NCI-H748 (cell line): Measurements from ENCODE around the gene SLC19A1.

Source experiments
- DNase-seq: peaks from one replicate; lab custom pipeline; 2025; ENCODE audit not compliant: unreplicated experiment; lab: John Stamatoyannopoulos, UW

SLC19A1 gene

DNA sequence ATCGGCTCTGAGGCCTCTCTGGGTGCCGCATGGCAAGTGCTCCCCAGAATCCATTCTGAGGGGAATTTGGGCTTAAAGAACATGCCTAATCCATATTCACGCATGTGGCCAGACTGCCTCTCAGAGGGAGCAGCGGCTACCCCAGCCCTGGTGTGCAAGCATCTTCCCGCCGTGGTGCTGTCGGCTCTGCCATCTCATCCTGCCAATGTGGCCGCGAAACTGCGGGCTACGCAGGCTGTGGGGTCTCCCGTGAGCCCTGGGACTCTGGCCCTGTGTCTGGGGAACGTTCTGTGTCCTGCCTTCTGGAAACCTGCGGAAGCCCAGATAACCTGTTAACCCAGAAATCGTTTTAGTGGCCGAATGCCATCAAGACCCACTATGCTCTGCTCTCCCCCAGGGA is 60.7 kb downstream of the SLC19A1 start:
- no peak for DNase-seq

DNA sequence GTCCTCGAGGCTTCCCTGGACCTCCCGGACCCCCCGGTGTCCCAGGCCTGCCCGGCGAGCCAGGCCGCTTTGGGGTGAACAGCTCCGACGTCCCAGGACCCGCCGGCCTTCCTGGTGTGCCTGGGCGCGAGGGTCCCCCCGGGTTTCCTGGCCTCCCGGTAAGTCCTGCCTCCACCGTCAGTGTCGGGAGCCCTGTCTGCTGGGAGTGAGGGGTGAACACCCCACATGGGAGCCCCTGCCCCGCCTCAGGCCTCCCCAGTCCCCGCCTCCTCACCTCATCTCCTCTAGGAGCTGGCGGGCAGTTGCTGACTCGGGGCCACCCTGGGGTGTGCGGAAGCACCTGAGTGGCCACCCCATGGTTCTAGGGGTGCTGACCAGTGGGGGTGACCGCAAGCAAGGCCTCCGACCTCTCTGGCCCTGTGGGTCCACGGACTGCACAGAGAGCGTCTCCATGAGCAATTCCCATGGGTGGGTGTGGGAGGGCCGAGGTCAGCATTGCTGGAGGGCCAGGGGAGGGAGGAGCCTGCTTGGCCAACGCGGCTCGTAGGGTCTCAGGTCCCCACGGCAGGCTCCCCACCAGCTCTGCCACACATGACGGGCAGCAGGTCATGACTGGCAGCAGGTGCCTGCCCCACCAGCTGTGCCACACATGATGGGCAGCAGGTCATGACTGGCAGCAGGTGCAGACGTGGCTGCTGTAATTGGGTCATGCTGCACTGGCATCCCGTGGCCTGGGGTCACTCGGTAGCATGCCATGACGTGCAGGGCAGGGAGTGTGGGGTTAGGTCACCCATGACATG is 61.3 kb downstream of the SLC19A1 start:
- DNase-seq: no peak

DNA sequence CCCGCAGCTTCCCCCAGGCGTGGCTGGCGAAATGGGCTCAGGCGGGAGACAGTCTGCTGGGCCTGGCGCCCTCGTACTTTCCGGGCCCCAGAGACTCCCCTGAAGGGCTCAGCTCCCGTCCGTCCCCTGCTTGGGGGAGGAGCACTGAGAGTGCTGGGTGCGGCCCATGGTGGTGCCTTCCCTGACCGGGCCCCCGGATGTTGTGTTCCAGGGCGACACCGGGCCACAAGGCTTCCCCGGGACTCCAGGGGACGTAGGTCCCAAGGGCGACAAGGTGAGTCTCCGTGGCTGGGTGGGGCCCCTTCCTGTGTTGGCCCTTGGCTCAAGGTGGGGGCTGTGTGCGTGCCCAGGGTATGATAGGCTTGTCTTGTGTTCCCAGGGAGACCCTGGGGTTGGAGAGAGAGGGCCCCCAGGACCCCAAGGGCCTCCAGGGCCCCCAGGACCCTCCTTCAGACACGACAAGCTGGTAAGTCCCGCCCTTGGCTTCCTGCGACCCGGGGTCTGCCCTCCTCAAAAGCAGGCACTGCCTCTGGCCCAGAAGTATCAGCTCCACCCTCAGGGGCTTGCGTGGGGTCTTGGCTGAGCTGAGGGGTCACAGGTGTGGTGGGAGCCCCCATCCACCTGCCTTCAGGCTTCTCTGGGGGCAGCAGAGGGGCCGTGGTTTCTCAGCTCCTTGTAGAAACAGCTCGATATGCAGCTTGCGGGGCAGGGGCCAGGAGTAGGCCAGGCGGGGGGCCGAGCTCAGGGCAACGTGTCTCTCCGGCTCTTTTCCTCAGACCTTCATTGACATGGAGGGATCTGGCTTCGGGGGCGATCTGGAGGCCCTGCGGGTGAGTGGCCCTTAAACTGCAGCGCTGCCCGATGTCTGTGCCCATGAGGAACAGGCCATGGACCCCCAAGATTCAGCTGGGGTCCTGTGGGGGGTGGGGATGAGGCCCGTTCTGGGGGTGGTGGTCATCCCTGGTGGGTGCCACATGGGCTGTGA is 62.3 kb downstream of the SLC19A1 start:
- DNase-seq: no peak

DNA sequence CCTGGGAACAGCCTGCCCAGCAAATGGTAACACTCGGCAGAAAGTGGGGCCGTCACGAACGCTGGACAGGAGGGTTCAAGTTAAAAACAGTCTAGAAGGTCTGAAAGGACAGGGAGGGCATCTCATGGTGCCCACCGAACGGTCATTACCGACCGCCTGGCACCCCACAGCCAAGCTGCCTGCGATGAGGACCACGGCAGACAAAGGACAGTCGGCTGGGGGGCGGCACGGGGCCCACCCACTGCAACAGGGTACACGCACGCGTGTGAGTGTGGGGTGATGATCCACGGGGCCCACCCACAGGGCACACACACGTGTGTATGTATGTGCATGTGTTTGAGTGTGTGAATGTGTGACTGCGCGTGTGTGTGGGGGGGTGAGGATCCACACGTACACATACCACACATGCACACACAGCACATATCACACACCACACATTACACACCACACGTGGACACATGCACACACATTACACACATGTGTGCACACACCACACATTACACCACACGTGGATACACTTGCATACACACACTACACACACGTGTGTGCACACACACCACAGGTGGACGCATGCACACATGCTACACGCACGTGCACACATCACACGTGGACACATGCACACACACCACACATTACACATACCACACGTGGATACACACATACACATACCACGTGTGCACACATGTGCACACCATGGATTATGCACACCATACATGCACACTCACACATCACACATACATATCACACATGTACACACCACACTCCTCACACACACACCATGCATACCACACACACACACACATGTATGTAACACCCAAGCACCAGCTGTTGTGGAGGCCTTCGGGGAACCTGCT is 63.2 kb downstream of the SLC19A1 start:
- DNase-seq: no peak

DNA sequence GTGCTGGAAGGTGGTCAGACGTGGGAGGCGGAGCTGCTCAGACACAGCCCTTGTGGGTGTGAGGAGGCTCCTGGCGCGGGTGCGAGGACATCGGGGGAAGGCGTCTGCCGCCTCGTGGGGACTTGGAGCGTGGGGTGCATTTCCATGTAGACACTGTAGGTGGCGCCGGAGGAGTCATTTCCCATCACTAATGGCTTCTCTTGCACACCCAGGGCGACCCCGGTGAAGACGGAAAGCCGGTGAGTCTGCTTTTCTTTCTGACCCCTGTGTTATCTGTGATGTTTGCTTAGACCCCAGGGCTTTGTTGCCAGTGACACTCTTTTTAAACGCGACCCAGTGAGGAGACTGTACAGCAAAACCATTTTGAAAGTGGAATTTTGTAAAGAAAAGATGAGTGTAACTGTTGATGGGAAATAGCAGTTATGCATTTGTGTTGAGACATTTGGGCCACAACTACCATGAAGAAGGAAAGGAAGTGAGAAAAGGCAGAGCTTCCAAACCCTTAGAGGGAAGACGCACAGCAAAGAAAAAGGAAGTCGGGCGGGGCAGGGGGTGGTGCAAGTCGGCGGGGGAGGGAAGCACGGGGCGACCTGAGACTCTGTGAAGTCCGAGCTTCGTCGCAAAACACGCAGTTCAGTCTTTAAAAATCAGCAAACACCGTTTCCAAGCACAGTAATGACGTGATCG is 64.0 kb downstream of the SLC19A1 start:
- peak; percentile 55 for DNase-seq

DNA sequence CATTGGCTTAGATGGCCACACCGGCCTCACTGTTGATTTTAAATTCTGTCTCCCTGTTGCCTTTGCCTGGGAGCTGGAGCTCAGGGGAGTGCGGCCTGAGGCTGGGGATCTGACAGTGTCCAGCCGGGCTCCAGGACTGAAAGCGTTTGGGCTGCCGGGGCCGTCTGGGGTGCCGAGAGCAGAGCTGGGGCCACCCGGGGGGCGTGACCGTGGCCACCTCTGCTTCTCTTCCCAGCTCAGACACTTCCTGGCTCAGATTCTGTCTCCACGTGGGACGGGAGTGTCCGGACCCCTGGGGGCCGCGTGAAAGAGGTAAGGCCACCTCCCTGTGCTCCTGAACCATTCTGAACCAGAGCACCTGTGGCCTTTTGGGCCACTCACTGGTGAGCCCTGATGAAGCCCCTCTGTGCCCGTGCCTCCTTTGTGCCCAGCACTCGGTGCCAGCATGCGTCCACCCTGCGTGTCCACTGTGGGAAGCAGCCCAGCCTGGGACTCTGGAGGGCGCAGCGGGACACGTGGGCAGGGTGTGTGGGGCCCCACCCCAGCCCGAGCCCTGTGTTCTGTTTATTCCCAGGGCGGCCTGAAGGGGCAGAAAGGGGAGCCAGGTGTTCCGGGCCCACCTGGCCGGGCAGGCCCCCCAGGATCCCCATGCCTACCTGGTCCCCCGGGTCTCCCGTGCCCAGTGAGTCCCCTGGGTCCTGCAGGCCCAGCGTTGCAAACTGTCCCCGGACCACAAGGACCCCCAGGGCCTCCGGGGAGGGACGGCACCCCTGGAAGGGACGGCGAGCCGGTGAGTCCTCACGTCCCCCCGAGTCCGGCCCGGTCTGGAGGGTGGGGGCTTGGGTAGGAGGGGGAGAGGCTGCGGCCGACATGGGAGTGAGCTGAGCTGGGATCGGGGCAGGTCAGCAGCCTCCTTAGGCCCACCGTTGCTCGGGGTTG is 64.8 kb downstream of the SLC19A1 start:
- no peak for DNase-seq

DNA sequence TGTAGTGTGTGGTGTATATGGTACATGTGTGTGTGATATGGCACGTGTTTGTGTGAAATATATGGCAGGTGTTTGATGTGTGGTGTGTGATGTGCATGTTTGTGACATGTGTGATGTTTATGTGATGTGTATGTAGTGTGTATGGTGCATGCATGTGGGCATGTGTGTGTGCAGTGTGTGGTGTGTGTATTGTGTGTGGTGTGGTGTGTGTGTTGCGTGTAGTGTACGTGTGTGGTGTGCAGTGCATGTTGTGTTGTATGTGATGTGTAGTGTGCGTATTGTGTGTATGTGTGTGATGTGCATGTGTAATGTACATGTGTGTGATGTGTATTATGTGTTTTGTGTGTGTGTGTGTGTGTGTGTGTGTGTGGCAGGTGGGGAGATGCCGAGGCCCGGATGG is 65.7 kb downstream of the SLC19A1 start:
- no peak for DNase-seq

DNA sequence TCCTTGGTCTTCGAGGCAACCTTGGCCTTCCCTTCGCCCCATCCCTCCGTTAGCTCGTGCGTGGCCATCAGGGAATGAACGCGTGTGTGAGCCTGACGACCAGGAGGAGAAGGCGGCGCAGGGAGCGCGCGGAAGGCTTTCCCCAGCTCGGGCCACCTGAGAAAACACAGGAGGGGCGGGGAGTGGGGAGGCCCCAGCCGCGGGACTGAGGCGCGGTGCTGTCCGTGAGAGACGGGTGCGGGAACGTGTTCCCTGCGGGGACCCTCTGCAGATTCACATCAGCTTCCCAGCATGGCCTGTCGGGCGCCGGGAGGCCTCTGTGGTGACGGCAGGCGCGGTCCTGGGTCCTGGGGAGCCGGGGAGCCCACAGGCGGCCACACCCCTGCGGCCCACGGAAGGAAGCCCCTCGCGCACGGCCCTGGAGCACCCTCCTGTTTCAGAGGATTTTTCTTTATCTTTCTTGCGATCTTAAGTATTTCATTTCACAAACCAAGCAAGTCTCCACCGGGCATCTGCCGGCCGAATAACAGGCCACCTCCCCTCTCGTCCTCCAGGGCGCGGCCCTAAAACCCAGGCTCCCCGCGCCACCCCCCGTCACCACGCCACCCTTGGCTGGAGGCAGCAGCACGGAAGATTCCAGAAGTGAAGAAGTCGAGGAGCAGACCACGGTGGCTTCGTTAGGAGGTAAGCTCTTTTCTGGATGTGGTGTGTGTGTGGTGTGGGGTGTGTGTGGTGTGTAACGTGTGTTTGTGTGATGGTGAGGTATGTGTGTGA is 66.3 kb downstream of the SLC19A1 start:
- DNase-seq: no peak

DNA sequence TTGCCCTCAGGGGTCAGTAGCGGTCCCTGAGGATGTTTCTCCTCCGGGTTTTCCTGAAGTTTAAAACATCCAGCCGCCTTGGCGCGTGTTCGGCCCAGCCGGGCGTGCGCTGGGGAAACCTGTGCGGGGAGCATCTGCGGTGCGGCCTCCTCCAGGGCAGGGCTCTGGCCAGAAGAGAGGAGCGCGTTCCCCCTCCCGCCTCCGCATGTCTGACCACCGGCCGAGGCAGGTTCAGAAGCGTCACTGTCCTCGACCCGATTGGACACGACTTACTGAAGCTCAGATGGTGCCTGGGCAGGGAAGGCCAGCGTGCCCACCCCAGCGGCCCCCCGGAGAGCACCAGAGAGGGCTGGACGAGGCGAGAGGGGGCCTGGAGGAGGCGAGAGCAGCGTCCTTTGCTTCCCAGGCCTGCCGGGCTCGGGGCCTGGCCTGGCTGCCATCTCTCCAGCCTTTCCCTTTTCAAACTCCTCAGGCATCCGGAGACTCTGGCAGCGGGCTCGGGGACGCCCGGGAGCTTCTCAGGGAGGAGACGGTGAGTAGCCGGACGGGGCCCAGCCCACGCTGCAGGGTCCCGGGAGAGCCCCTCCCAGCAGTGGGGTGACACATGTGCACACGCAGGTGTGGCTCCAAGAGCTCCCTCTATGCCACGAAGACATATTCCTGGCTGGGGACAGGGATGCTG is 67.1 kb downstream of the SLC19A1 start:
- DNase-seq: no peak

DNA sequence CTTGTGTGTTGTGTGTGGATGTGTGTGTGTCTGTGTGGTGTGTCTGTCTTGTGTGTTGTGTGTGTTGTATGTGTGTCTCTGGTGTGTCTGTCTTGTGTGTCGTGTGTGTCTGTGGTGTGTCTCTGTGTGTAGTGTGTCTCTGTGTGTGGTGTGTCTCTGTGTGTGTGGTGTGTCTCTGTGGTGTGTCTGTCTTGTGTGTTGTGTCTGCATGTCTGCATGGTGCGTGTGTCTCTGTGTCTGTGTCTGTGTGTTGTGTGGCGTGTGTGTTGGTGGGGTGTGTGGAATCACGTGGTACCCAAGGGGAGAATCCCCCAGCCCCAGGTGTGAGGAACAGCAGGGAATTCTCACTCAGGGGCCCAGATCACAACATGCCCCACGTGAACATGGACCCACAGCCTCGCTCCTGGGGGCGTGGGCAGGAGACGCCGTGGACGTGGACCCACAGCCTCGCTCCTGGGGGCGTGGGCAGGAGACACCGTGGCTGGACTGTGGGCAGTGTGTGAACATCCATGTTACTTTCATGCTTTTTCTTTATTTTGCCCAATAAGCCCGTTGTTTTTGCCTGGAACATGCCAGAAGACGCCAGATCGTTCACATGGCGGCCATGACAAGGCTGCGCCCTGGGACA is 67.8 kb downstream of the SLC19A1 start:
- no peak for DNase-seq

DNA sequence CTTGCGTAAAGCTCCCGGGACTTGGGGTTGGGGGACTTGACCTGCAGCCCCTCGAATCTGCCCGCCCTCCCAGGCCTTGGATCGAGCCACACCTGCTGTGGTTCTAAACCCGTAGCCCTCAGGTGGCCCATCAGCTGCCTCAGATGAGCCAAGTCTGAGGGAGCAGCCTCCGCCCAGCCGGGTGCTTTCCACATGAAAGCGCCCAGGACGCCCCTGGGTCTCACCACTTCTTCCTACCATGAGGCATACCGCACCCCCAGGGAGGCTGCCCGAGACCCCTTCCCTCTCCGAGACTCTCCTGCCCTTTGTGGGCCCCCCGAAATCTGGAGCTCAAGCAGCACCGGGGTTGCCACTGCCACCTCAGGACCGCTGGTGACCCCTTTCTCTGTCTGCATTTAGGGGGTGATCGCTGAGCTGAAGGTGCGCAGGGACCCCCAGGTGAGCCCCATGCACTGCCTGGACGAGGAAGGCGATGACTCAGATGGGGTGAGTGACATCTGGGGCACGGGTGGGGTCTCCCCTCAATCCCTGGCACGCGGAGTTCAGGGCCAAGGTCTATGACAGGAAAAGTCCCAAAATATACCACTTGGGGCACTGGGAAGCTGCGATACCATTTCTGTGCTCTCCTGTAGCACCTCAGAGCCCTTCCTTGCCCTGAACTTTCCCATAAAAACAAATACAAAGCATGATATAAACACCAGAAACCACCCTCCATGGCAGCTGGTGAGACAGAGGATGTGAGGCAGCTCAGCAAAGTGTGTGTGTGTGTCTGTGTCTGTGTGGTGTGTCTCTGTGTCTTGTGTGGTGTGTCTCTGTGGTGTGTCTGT is 68.5 kb downstream of the SLC19A1 start:
- DNase-seq: no peak

DNA sequence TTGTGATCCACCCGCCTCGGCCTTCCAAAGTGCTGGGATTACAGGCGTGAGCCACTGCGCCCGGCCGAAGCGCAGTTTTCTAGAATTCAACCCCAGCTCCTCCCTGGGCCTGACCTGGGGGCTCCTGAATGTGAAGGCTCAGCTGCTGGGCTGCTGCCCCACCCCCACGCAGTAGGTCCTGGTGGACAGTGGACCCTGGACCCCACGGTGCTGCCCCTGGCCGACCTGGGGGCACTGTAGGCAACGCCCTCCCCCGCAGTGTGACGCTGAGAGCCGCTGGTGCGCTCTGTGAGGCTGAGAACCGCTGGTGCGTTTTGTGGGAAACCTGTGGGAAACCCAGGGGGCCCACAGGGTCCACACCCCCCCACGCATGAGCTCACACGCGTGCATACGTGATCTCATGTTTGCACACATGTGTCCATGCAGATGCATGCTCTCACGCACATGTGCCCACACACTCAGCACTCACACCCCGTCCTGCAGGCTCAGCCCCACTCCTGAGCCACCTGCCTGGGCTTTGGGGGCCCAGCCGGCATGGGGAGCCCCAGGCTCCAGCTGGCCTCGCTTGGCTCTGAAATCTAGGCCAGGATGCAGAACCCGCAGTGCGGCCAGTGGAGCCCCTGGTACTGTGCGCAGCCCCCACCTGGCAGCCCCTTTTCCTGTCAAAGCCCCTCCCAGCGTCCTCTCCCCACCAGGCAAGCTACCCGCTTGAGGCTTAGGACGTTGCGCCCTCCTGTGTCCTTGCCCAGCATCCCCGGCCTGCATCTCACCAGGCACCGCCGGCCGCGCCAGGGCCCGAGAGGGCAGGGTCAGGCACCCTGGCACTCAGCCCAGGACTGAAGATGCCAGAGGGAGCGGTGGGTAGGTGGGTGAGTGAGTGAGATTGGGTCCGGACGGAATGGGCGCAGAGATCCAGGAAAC is 69.5 kb downstream of the SLC19A1 start:
- DNase-seq: no peak

DNA sequence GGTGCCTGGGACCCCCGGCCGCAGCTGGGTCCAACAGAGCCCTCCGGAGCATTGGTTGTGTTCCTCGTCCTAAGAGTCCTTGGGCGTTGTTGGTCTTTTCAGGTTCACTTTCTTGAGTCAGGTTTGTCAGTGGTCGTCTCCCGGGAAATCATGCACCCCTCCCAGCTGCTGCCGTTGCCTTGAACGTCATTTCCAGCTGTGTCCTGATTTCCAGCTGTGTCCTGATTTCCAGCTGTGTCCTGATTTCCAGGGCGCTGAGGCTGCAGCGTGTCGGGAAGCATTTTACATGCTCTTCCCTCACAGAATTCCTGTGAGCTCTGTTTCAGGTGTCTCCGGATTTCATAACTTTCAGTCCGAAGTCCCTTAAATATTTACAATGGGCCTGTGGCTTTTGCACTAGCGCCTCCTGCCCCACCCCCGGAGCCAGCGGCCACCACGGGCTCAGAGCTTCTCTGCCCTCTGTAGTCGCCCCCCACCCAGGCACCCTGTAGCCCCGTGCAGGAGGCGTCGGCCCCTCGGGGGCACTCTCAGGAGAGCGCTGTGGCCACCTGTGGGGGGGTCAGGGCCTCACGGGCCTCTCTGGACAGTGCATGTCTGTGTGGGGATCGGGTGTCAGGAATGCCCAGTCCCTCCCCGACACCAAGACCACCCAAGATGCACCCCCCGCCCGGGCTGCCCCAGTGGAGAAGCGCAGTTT is 70.6 kb downstream of the SLC19A1 start:
- DNase-seq: no peak

DNA sequence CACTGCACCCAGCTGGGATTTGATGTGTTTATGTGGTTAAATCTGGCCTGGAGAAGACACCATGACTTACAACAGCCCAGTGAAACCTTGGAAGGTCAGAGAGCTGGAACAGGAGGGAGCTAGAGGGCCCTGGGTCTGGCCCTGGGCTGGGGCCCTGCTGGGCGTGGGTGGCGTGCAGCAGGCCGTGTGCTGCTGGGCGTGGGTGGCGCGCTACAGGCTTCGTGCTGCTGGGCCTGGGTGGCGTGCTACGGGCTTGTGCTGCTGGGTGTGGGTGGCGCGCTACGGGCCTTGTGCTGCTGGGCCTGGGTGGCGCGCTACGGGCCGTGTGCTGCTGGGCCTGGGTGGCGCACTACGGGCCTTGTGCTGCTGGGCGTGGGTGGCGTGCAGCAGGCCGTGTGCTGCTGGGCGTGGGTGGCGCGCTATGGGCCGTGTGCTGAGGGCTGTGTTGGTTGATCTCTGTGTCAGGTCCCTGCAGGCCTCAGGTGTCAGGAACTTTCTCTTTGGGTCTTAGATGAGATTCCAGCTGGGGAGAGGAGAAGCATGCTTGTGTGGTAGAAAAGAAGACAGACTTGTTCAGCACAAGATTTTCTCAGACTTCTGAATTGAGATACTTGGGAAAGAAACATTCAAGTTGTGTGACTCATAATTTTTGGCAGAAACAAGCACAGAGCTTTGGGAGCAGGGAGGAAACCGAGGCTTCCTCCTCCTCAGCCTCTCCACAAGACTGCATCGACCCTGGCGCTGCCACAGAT is 71.3 kb downstream of the SLC19A1 start:
- no peak for DNase-seq
